HG03442 (cell line): Measurements from ENCODE around the gene DEFB124.
"Not testable (repeated sequence)": the region's sequence is repeated elsewhere in the genome, so short reads cannot be mapped to it uniquely, and the experiment has no call there.

Experiments used
- ATAC-seq: cut with Tn5 transposase; IDR thresholded peaks from one replicate; pipeline ENCODE4 v1.9.1; 2021; ENCODE audit warnings: mild to moderate bottlenecking, moderate library complexity; ENCODE audit not compliant: unreplicated experiment

Gene DEFB124

GRCh38 chr20:31427576-31427975, 47.4 kb downstream of the DEFB124 start:
- not testable (repeated sequence) for ATAC-seq

GRCh38 chr20:31426891-31427551, 47.9 kb downstream of the DEFB124 start:
- ATAC-seq = not testable (repeated sequence)

- ATAC-seq = no peak
Measured at GRCh38 chr20:31425797-31426196, 49.1 kb downstream of the DEFB124 start.

GRCh38 chr20:31418307-31418706, 56.6 kb downstream of the DEFB124 start:
- ATAC-seq = no peak

GRCh38 chr20:31415653-31416052, 59.3 kb downstream of the DEFB124 start:
- no peak for ATAC-seq
